GM21619 (cell line): ENCODE data around the gene NUMB.
A peak's percentile ranks its signal among the peaks of the same experiment; 100 is the strongest.

Experiments used
- ATAC-seq: cut with Tn5 transposase; IDR thresholded peaks from one replicate; pipeline ENCODE4 v1.9.1; 2021; ENCODE audit not compliant: unreplicated experiment

Gene NUMB

GRCh38 chr14:73293782-73294781 is 164.3 kb downstream of the NUMB start:
- ATAC-seq, result no peak

DNA sequence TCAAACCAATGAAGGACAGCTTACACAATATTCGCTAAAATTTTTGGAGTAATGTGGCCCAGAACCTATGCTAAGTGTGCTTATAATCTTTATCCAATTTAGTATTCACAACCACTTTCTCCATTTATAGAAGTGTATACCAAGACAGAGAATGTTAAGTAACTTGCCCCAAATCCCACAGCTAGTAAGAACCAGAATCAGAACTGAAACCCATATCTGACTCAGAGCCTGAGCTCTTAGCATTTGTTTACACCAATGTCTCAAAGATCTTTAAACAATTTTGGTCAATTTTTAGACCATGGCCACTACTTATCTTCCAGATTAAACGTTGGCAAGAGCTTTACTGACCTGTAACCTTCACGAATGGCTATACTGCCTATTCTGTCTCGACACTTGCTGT is 168.1 kb downstream of the NUMB start:
- ATAC-seq, result peak; percentile 79

DNA sequence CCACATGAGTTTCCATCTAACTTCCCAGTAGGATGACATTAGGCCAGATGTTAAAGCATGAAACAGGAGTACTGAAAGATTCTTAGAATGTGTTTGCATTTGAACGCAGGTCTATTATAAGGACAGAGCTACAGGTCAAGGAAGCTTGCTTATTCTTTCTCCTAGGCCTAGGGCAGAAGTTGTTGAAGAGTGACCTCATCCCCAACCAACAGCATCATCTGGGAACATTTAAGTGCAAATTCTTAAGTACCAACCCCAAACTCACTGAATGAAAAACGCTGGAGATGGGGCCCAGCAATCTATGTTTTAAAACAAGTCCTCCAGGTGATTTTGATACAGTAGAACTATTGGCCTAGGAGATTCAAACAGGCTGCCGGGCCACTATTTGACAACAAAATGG is 168.6 kb downstream of the NUMB start:
- ATAC-seq, result no peak

GRCh38 chr14:73289308-73289707 is 169.0 kb downstream of the NUMB start:
- no peak for ATAC-seq

- ATAC-seq, result no peak
These were observed 171.3 kb downstream of the NUMB start for GRCh38 chr14:73287071-73287470.

DNA sequence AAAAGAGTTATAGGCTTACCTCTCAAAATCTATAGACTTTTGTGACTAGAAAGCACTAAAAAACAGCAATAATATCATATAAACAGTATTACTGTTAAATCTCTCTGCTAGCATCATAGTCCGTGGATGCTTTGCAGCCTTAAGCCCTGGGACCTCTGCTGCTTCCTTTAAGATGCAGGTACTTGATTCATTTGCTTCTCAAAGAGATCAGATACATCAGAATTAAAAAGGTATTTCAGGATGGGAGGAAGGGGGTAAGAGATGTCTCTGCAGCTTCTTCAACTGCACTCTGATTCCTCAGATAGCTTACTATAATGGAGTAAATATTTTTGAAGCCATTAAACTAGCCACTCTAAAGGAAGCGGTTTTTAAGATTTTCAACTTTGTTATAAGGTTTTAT is 171.7 kb downstream of the NUMB start:
- no peak for ATAC-seq

GRCh38 chr14:73285979-73286378 is 172.4 kb downstream of the NUMB start:
- ATAC-seq, result no peak

DNA sequence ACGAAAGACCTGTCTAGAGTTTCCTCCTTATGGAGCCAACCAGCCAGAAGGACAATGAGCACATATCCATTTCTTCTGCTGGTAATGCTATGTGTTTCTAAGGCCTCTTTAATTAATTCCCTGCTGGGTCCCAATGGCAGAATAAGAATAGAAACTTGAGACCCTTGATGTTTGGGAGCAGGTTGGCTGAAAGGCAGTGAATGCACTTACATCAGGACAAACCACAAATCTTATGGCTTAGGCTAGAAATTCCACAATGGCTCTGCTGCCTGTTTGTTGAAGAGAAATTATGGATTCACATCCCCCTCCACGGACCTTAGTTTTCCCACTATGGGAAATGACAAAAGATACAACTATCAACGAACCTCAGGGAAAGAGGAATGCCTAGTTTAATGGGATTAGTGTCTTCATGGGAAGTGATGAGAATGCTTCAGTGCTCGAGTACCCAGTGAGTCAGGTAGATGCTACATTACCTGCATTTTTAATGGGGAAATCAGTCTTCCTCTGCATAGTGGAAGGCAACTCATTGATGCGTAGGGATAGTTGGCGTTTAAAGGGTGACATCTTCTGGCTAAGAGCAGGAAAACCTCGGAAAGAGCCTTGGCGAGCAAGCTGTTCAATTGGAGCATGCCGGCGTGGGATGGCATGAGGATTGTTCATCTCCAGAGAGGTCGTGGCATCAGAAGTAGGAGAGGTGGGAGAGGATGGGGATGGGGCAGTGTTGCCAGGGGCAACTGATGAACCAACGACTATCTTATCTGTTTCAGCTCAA is 174.6 kb downstream of the NUMB start:
- ATAC-seq, result no peak

DNA sequence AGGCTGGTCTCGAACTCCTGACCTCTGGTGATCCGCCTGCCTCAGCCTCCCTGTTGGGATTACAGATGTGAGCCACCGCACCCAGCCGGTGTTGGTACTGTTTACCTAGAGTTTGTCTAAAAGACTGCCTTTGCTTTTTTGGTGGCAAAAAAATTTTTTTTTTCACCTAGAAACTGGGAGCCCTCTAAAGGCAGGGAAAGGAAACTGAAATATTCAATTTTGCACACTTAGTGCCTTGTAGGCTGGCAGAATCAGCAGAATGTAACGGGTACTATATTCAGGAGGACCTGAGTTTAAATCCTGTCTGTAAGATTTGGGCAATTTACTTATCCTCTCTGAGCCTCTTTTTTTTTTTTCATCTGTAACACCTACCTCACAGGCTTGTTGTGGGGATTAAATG is 177.4 kb downstream of the NUMB start:
- no peak for ATAC-seq

GRCh38 chr14:73277376-73277775 is 181.0 kb downstream of the NUMB start:
- ATAC-seq, result no peak

DNA sequence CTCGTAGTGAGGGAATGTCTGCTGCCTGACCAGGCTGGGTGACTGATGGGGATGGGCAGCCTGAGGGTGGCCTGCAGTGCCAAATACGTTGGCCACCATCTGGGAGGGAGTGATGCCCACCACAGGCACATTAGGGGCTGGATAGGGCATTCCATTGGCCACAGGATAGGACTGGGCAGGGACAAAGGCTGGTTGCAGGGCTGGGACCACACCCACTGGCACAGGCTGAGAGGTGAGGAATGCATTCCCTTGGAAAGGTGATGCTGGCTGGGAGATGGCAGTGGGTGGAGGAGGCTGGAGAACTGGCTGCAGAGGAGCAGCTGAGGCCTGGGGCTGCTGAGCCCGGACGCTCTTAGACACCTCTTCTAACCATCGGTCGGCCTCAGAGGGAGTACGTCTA is 181.5 kb downstream of the NUMB start:
- no peak for ATAC-seq

DNA sequence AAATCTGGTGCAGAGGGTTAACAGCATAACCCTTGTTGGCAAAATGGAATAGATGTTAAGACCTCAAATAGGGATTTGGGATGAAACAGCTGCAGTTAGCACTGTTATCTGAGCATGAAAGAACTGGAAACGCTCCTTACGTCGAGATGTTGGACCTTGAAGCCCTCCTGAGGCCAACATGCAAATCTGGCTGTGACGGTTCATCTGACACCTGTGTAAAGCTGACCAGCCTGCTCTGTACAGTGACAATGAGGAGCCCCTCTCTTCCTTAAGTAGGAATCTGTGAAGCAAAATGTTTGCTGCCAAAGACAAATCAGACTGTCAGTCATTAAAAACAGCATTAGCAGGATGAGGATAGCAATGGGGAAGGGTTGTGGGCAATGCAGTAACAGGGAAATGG is 184.5 kb downstream of the NUMB start:
- no peak for ATAC-seq

DNA sequence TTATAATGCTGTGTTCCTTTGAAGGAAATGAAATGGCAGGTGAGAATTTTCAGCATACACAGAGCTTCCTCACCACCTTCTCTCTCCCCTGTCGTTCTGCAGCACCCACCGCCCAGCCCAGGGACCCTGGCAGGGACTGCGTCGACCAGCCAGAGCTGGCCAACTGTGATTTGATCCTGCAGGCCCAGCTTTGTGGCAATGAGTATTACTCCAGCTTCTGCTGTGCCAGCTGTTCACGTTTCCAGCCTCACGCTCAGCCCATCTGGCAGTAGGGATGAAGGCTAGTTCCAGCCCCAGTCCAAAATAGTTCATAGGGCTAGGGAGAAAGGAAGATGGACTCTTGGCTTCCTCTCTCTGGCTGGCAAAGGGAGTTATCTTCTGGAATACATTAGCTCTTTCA is 186.0 kb downstream of the NUMB start:
- no peak for ATAC-seq

- peak; percentile 72 for ATAC-seq
These were observed 188.4 kb downstream of the NUMB start for GRCh38 chr14:73269729-73270531.

GRCh38 chr14:73267474-73267873 is 190.9 kb downstream of the NUMB start:
- ATAC-seq, result no peak

GRCh38 chr14:73266317-73266716 is 192.0 kb downstream of the NUMB start:
- no peak for ATAC-seq

- no peak for ATAC-seq
These were observed 192.7 kb downstream of the NUMB start for GRCh38 chr14:73265721-73266046.

GRCh38 chr14:73264885-73265720 is 193.2 kb downstream of the NUMB start:
- no peak for ATAC-seq

GRCh38 chr14:73264080-73264884 is 194.1 kb downstream of the NUMB start:
- ATAC-seq, result no peak

DNA sequence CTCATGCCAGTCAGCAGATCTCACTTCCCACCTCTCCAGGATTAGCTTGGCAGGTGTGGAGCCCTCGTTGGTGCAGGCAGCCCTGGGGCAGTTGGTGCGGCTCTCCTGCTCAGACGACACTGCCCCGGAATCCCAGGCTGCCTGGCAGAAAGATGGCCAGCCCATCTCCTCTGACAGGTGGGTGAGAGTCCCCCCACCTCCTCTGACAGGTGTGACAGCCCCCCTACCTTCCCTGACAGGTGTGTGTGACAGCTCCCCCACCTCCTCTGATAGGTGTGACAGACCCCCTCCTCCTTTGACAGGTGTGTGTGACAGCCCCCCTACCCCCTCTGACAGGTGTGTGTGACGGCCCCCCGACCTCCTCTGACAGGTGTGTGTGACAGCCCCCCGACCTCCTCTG is 194.7 kb downstream of the NUMB start:
- no peak for ATAC-seq
